DND-41 (cell line): ENCODE results near the gene ALCAM.
A peak's percentile ranks its signal among the peaks of the same experiment; 100 is the strongest.

ENCODE experiments used
- ATAC-seq: fragments of 200-7000 bp; cut with Tn5 transposase; 3 replicates; pipeline ENCODE4 v1.9.1; 2021; ENCODE audit warnings: low read depth; ENCODE audit not compliant: insufficient read depth
- DNase-seq: peaks from one replicate; pipeline ENCODE4 v3.0.0-alpha.2; 2020
- H2AFZ ChIP-seq: 2 replicates; pipeline ENCODE4 v1.6.0; 2012; ENCODE audit warnings: low read depth, low read length
- H3K27ac ChIP-seq: 2 replicates; pipeline ENCODE4 v1.5.1; 2012; ENCODE audit warnings: low read length, inconsistent platforms
- H3K27me3 ChIP-seq: fragments of 200-600 bp; sonication (generic); 2 replicates; pipeline ENCODE4 v1.6.0; 2012; ENCODE audit warnings: low read length, mild to moderate bottlenecking, inconsistent platforms; ENCODE audit not compliant: insufficient read depth, poor library complexity
- H3K36me3 ChIP-seq: 2 replicates; pipeline ENCODE4 v1.5.1; 2012; ENCODE audit warnings: low read length, inconsistent platforms; ENCODE audit not compliant: insufficient read depth
- H3K4me1 ChIP-seq: 2 replicates; pipeline ENCODE4 v1.5.1; 2012; ENCODE audit warnings: mild to moderate bottlenecking, low read length; ENCODE audit not compliant: insufficient read depth
- H3K4me2 ChIP-seq: 2 replicates; pipeline ENCODE4 v1.6.0; 2012; ENCODE audit warnings: mild to moderate bottlenecking, moderate library complexity, low read length, inconsistent platforms; ENCODE audit not compliant: insufficient read depth
- H3K4me3 ChIP-seq, 2 experiments: fragments of 200-600 bp in 1 of 2; shearing (Covaris generic) in 1 of 2; 2 replicates each; pipeline ENCODE4 v1.5.1; 2012 to 2016; ENCODE audit warnings: inconsistent platforms in 2 of 2, low read length in 2 of 2, mild to moderate bottlenecking in 2 of 2, low read depth in 1 of 2, moderate library complexity in 1 of 2
- H3K79me2 ChIP-seq: 2 replicates; pipeline ENCODE4 v1.6.0; 2012; ENCODE audit warnings: low read length, inconsistent platforms; ENCODE audit not compliant: insufficient read depth
- H3K9ac ChIP-seq: 2 replicates; pipeline ENCODE4 v1.6.0; 2012; ENCODE audit warnings: low read depth, mild to moderate bottlenecking, inconsistent platforms, low read length, moderate library complexity
- H3K9me3 ChIP-seq: 2 replicates; pipeline ENCODE4 v1.5.1; 2012; ENCODE audit warnings: low read length, moderate library complexity, mild to moderate bottlenecking, inconsistent platforms; ENCODE audit not compliant: insufficient read depth, severe bottlenecking
- H4K20me1 ChIP-seq: 2 replicates; pipeline ENCODE4 v1.6.0; 2012; ENCODE audit warnings: low read length; ENCODE audit not compliant: insufficient read depth
- EZH2 ChIP-seq: IDR thresholded peaks from 3 replicates; pipeline ENCODE4 v1.6.1; 2012; ENCODE audit warnings: borderline replicate concordance, low read depth, mild to moderate bottlenecking, moderate library complexity, low read length, inconsistent platforms; ENCODE audit not compliant: severe bottlenecking
- TF ChIP-seq, protein P1 (sequence below): IDR thresholded peaks from 2 replicates; pipeline ENCODE4 v1.5.1; 2012; ENCODE audit warnings: borderline replicate concordance, low read length, moderate library complexity, mild to moderate bottlenecking; ENCODE audit not compliant: poor library complexity, severe bottlenecking; ENCODE audit errors: extremely low read depth

The ALCAM gene

DNA sequence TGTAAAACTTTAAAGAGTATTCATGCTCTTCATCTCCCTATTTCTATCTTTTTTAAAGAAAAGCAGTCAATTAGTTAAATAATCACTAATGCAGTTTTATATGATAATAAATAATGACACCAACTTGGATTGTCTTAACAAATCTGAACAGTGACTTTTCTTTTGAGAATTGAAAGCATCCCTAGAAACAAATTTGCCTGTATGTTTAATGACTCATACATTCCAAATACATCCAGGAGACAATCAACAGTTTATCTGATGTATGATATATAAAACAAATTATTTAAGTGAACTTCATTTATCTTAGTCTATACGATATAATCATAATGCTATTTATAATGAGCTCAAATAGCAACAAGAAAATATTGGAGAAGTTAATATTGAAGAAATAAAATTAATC, 78.0 kb downstream of the ALCAM start:
- no peak overlapping the region for H3K4me3 ChIP-seq
- H3K27me3 ChIP-seq: no peaks in the 10 kb centered on the region
- no peaks in the 10 kb centered on the region for H3K4me1 ChIP-seq
- H4K20me1 ChIP-seq: no peaks in the 10 kb centered on the region
- ATAC-seq (no peak), DNase-seq (no peak)
- H2AFZ ChIP-seq: no peak overlapping the region
- H3K27ac ChIP-seq: no peak overlapping the region
- H3K79me2 ChIP-seq: no peaks in the 10 kb centered on the region
- TF ChIP-seq EZH2: no peak
- TF ChIP-seq, protein P1, sequence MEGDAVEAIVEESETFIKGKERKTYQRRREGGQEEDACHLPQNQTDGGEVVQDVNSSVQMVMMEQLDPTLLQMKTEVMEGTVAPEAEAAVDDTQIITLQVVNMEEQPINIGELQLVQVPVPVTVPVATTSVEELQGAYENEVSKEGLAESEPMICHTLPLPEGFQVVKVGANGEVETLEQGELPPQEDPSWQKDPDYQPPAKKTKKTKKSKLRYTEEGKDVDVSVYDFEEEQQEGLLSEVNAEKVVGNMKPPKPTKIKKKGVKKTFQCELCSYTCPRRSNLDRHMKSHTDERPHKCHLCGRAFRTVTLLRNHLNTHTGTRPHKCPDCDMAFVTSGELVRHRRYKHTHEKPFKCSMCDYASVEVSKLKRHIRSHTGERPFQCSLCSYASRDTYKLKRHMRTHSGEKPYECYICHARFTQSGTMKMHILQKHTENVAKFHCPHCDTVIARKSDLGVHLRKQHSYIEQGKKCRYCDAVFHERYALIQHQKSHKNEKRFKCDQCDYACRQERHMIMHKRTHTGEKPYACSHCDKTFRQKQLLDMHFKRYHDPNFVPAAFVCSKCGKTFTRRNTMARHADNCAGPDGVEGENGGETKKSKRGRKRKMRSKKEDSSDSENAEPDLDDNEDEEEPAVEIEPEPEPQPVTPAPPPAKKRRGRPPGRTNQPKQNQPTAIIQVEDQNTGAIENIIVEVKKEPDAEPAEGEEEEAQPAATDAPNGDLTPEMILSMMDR: no peak
- H3K9me3 ChIP-seq: no peaks in the 10 kb centered on the region
- no peak overlapping the region for H3K9ac ChIP-seq
- H3K4me2 ChIP-seq: no peak overlapping the region
- no peaks in the 10 kb centered on the region for H3K36me3 ChIP-seq

DNA sequence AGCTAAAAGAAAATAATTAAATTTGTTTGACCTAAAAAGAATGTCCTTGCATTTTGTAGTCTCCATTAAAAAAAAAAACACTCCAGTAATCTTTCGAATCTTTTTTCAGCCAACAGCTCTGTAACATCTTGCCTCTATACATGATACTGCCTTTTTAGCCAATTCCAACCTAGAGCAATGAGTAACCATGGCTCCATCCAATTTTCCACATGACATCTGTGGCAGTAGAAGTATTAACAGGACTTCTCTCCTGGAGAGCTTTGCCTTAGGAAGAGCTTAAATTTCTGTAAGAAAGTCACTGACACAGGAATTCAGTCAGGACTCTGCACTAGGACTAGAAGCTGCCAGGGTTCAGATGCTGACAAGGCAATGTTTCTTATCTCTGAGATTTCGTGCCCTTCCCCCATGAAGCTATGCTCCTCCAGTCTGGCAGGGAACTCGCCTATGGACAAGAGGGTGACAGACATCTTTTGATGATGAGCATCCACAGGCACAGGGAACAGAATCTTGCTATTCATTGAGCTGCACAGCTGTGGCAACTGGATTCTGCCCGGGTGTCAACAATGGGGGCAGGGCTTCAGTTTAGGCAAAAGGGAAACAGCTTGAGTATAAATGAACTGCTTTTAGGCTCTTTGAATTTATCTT, 81.8 kb downstream of the ALCAM start:
- Histone ChIP-seq H3K27ac (no peak overlapping the region), H2AFZ (no peak overlapping the region), H3K9ac (no peak overlapping the region), H3K4me1 (no peaks in the 10 kb centered on the region), H3K27me3 (no peaks in the 10 kb centered on the region), H3K36me3 (no peaks in the 10 kb centered on the region), H3K4me3 (no peak overlapping the region), H3K9me3 (no peaks in the 10 kb centered on the region), H3K4me2 (no peak overlapping the region), H3K79me2 (no peaks in the 10 kb centered on the region), H4K20me1 (no peaks in the 10 kb centered on the region)
- TF ChIP-seq, protein P1: no peak
- TF ChIP-seq EZH2: no peak
- ATAC-seq: 0 out of 3 replicates have a peak, but pooled peaks have one; percentile 44
- peak; percentile 8 for DNase-seq

DNA sequence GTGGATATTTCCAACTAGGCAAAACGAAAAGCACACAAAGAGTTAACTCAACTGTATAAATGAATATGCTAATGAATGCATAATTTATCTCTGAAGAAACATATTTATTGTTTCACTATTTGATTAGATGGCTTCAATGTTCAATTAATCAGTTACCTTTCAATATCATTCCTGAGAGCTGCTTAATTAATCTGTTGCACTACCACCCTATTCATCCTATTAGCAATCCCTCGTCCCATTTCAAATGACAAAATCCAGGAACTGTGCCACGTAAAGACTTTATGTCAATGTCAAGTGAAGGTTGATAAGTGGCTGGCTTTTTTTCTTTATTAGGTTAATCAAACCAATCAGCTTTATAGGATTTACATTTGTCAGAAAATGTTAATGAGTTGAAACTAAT, 82.7 kb downstream of the ALCAM start:
- Histone ChIP-seq H2AFZ (no peak overlapping the region), H3K4me3 (no peak overlapping the region), H3K4me2 (no peak overlapping the region), H3K36me3 (no peaks in the 10 kb centered on the region), H3K79me2 (no peaks in the 10 kb centered on the region), H3K27me3 (no peaks in the 10 kb centered on the region), H4K20me1 (no peaks in the 10 kb centered on the region), H3K9ac (no peak overlapping the region), H3K9me3 (no peaks in the 10 kb centered on the region), H3K4me1 (no peaks in the 10 kb centered on the region), H3K27ac (no peak overlapping the region)
- DNase-seq (no peak), ATAC-seq (no peak)
- TF ChIP-seq, protein P1: no peak
- TF ChIP-seq EZH2: no peak
